Brain microvascular endothelial cell (primary cell): ENCODE data around the gene TANGO6.

ENCODE experiments used
- DNase-seq: peaks from one replicate; pipeline ENCODE4 v3.0.0-alpha.2; 2020
- H3K27ac ChIP-seq: fragments of 250-450 bp; sonication (Bioruptor Pico); 2 replicates; pipeline ENCODE4 v1.5.1; 2020; ENCODE audit warnings: mild to moderate bottlenecking, moderate library complexity
- H3K27me3 ChIP-seq: fragments of 250-450 bp; sonication (Bioruptor Pico); replicated peaks from 2 replicates; pipeline ENCODE4 v1.5.1; 2020; ENCODE audit warnings: mild to moderate bottlenecking
- H3K36me3 ChIP-seq: fragments of 250-450 bp; sonication (Bioruptor Pico); replicated peaks from 2 replicates; pipeline ENCODE4 v1.5.1; 2020; ENCODE audit warnings: mild to moderate bottlenecking
- H3K4me3 ChIP-seq: 2 replicates; pipeline ENCODE4 v1.5.1; 2011; ENCODE audit warnings: low read depth, mild to moderate bottlenecking, control low read depth, low read length, moderate library complexity
- CTCF ChIP-seq: IDR thresholded peaks from 2 replicates; pipeline ENCODE4 v1.5.1; 2011; ENCODE audit warnings: low read depth, mild to moderate bottlenecking, moderate library complexity, low read length, control low read depth, inconsistent platforms; ENCODE audit errors: missing control alignments
- in situ Hi-C: cut with HindIII; loops from 2 replicates; pipeline ENCODE4 v1.10.0; 2017; ENCODE audit warnings: low sequenced_read_pairs, low pct_ligation_motif_present

Gene TANGO6

GRCh38 chr16:68960910-68961309 is 117.6 kb downstream of the TANGO6 start:
- Histone ChIP-seq H3K4me3 (no peak overlapping the region), H3K27ac (no peak overlapping the region), H3K36me3 (no peaks in the 10 kb centered on the region), H3K27me3 (no peaks in the 10 kb centered on the region)
- DNase-seq, result no peak
- in situ Hi-C loops, result no loop called here
- TF ChIP-seq CTCF, result no peak

GRCh38 chr16:68961778-68962402 is 118.6 kb downstream of the TANGO6 start:
- no peak overlapping the region for H3K27ac ChIP-seq
- H3K4me3 ChIP-seq, result no peak overlapping the region
- TF ChIP-seq CTCF, result no peak
- no peak for DNase-seq
- in situ Hi-C loops, result no loop called here
- H3K27me3 ChIP-seq, result no peaks in the 10 kb centered on the region
- no peaks in the 10 kb centered on the region for H3K36me3 ChIP-seq

GRCh38 chr16:68969338-68969737 is 126.0 kb downstream of the TANGO6 start:
- H3K36me3 ChIP-seq, result no peaks in the 10 kb centered on the region
- in situ Hi-C loops, result no loop called here
- H3K27ac ChIP-seq, result no peak overlapping the region
- TF ChIP-seq CTCF, result no peak
- DNase-seq, result no peak
- no peaks in the 10 kb centered on the region for H3K27me3 ChIP-seq
- no peak overlapping the region for H3K4me3 ChIP-seq

- Histone ChIP-seq H3K4me3 (no peak overlapping the region), H3K27me3 (no peaks in the 10 kb centered on the region), H3K36me3 (no peaks in the 10 kb centered on the region), H3K27ac (no peak overlapping the region)
- no peak for TF ChIP-seq CTCF
- DNase-seq, result no peak
- in situ Hi-C loops, result no loop called here
Measured at GRCh38 chr16:68972013-68972412, 128.7 kb downstream of the TANGO6 start.

GRCh38 chr16:68972720-68973119 is 129.4 kb downstream of the TANGO6 start:
- peak; percentile 83 for TF ChIP-seq CTCF
- H3K4me3 ChIP-seq, result no peak overlapping the region
- H3K27ac ChIP-seq, result no peak overlapping the region
- in situ Hi-C loops, result no loop called here
- peak; percentile 77 for DNase-seq
- no peaks in the 10 kb centered on the region for H3K36me3 ChIP-seq
- no peaks in the 10 kb centered on the region for H3K27me3 ChIP-seq

- Histone ChIP-seq H3K4me3 (no peak overlapping the region), H3K27me3 (no peaks in the 10 kb centered on the region), H3K36me3 (no peaks in the 10 kb centered on the region), H3K27ac (no peak overlapping the region)
- no peak for TF ChIP-seq CTCF
- in situ Hi-C loops, result no loop called here
- no peak for DNase-seq
Measured at GRCh38 chr16:68973611-68974120, 130.3 kb downstream of the TANGO6 start.
